Esophagus squamous epithelium (tissue), 4 donors: ENCODE data around the gene GNLY.

Source experiments
- POLR2A ChIP-seq, 4 donors: fragments of 450-650 bp; IDR thresholded peaks; one replicate each; pipeline ENCODE4 v1.6.1; 2017; ENCODE audit warnings: antibody characterized with exemption in 4 of 4, mild to moderate bottlenecking in 4 of 4, moderate library complexity in 3 of 4
- TF ChIP-seq, protein P1 (sequence below), 6 experiments: fragments of 450-650 bp in 4 of 6; fragments of 200-600 bp in 2 of 6; sonication (generic) in 2 of 6; IDR thresholded peaks; one replicate each; pipeline ENCODE4 v1.5.1; 2016 to 2019; ENCODE audit warnings: antibody characterized with exemption in 6 of 6, mild to moderate bottlenecking in 4 of 6, moderate library complexity in 4 of 6

DNA sequence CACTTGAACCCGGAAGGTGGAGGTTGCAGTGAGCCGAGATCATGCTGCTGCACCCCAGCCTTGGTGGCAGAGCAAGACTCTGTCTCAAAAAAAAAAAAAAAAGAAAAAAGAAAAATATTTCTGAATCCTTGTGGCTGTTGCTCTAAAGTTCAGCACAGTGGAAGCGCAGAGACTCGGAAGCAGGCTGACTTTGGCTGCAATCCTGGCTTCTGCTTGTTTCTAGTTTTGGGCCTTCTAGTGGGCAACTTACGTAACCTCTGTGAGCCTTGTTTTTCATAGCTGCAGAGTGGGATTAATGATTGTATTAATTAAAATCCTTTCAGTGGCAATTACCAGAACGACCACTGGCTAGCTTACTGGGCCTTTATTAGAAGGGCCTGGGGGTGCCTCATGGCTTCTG, 28.4 kb downstream of the GNLY start:
- TF ChIP-seq, protein P1, sequence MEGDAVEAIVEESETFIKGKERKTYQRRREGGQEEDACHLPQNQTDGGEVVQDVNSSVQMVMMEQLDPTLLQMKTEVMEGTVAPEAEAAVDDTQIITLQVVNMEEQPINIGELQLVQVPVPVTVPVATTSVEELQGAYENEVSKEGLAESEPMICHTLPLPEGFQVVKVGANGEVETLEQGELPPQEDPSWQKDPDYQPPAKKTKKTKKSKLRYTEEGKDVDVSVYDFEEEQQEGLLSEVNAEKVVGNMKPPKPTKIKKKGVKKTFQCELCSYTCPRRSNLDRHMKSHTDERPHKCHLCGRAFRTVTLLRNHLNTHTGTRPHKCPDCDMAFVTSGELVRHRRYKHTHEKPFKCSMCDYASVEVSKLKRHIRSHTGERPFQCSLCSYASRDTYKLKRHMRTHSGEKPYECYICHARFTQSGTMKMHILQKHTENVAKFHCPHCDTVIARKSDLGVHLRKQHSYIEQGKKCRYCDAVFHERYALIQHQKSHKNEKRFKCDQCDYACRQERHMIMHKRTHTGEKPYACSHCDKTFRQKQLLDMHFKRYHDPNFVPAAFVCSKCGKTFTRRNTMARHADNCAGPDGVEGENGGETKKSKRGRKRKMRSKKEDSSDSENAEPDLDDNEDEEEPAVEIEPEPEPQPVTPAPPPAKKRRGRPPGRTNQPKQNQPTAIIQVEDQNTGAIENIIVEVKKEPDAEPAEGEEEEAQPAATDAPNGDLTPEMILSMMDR (IDR thresholded peaks at IDR 0.05): no peak
- no peak for TF ChIP-seq POLR2A (IDR thresholded peaks at IDR 0.05)
